GM10248 (cell line): Measurements from ENCODE around the gene BUD23.
A peak's percentile ranks its signal among the peaks of the same experiment; 100 is the strongest.

ENCODE experiments used
- CTCF ChIA-PET: fragments of 300-600 bp; sonication (Branson Sonifier 250); formaldehyde crosslinking; extraction: SDS; loops from one replicate; lab custom pipeline; 2021; ENCODE audit warnings: antibody characterized with exemption; lab: Yijun Ruan, JAX
- POLR2A ChIA-PET: fragments of 350-650 bp; sonication (Branson Sonifier 250); formaldehyde crosslinking; extraction: SDS; loops from one replicate; lab custom pipeline; 2020; ENCODE audit warnings: antibody characterized with exemption; lab: Yijun Ruan, JAX
- DNase-seq: peaks from one replicate; pipeline ENCODE4 v3.0.0; 2012; ENCODE audit errors: extremely low spot score
- TF ChIP-seq, protein P1 (sequence below): IDR thresholded peaks from 2 replicates; pipeline ENCODE4 v1.5.1; 2012; ENCODE audit warnings: mild to moderate bottlenecking, low read depth; ENCODE audit errors: extremely low read depth, missing control alignments, control extremely low read depth

Gene BUD23

DNA sequence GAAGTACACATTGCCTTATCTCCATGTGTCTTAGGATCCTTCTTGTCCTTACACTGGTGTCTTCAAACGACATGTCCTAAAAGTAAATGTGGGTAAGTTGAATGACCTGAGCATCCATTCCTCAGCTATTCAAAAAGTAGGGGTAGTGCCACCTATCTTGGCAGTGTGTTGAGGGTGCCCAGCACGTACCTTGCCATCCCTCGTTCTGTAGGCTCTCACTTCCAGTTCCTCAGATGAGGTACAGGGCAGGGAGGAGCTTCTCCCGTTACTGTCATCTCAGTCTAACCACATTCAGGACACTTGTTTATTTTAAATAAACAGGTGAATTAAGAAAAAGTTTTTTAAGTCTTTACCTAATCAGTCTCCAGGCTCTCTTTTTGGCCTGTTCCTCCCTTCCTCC, 13.0 kb downstream of the BUD23 start:
- CTCF ChIA-PET: interaction anchor here (0.6 to 1.5 kb wide), 3 partner anchors 9 to 91 kb away, joined by 3 to 5 read pairs (median 3); no protein-coding TSS in a partner anchor
- POLR2A ChIA-PET: interaction anchor here (1.8 kb wide), 1 partner anchor 13 kb away, joined by 5 read pairs; the partner anchor contains the start of genes BUD23 and DNAJC30

DNA sequence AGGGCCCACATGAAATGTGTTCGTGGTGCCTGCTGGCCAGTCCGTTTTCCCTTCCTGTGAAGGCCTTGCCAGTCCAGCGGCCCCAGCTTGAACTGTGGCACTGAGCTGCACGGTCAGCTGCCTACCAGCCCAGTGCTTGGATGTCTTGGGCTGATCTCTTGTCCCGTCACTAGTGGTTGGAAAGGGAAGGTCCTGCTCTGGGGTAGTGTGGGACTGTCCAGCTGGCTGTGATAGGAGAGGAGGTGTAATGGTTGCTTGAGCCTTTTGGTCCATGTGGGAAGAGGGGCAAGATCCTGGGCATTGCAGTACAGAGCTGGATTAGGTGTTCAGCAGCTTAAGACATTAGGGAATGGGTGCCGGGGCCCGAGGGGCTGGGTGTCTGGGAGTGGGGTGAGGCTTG, 15.0 kb downstream of the BUD23 start:
- CTCF ChIA-PET: interaction anchor here (0.9 to 1.0 kb wide), 3 partner anchors 21 to 53 kb away, joined by 3 read pairs; partner anchors contain the start of gene STX1A
- POLR2A ChIA-PET: interaction anchor here (0.6 to 0.7 kb wide), 2 partner anchors 28 to 93 kb away, joined by 4 read pairs; no protein-coding TSS in a partner anchor
- TF ChIP-seq, protein P1, sequence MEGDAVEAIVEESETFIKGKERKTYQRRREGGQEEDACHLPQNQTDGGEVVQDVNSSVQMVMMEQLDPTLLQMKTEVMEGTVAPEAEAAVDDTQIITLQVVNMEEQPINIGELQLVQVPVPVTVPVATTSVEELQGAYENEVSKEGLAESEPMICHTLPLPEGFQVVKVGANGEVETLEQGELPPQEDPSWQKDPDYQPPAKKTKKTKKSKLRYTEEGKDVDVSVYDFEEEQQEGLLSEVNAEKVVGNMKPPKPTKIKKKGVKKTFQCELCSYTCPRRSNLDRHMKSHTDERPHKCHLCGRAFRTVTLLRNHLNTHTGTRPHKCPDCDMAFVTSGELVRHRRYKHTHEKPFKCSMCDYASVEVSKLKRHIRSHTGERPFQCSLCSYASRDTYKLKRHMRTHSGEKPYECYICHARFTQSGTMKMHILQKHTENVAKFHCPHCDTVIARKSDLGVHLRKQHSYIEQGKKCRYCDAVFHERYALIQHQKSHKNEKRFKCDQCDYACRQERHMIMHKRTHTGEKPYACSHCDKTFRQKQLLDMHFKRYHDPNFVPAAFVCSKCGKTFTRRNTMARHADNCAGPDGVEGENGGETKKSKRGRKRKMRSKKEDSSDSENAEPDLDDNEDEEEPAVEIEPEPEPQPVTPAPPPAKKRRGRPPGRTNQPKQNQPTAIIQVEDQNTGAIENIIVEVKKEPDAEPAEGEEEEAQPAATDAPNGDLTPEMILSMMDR: no peak
- DNase-seq: no peak

More for the DNA sequence above, 13.0 kb downstream of the BUD23 start:
- DNase-seq: no peak
- TF ChIP-seq, protein P1: no peak

DNA sequence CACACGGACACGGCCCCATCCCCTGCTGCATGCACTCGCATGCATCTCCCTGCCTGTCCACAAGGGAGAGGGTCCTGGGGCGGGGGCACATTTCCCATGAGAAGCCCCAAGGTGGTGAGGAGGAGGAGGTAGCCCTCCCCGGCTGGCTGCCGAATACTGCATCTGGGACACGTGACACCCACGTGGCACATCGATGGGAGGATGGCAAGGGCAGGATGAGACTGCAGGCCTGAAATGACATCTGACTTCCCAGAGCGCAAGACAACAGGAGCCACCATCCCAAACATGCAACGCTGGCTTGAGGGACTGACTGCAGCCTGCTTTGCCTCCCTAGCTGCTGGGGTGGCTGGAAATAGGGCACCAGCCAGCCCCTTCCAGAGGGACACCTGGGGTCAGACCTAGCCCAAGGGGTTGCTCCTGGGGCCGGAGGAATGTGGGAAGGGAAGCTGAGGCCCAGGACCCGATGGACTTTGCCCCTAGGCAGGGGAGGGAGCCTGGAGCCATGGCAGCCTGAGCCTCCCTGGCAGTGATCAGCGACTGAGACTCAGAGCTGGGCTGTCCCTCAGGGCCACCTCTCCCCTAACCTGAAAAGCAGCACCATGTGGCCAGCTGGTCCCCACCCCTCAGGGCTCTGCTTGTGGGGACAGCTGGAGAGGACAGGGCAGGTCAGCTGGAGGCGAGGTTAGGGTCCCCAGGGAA, 16.1 kb downstream of the BUD23 start:
- ChIA-PET POLR2A (no interaction called here), CTCF (interaction anchor here (0.9 to 3.8 kb wide), 3 partner anchors 11 to 54 kb away, joined by 3 to 19 read pairs (median 15); no protein-coding TSS in a partner anchor)
- DNase-seq: no peak
- TF ChIP-seq, protein P1: no peak

DNA sequence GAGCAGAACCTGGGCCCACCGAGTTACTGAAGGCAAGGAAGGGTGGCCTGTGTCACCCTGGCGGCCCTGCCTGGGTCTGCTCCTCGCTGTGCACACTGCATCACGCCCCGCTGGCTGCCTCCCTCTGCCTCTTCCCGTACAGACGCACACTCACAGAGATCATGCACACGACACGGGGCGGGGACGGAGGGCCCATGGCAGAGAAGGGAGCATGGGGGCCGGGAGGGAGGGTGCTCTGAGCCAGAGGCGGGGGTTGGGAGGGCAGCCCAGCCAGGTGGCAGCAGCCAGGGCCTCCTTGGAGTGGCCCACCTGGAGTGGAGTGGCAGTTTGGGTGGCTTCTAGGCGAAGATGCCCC, 16.6 kb downstream of the BUD23 start:
- DNase-seq: no peak
- POLR2A ChIA-PET: no interaction called here
- CTCF ChIA-PET: interaction anchor here (1.0 to 3.8 kb wide), 4 partner anchors 8 to 26 kb away, joined by 3 to 19 read pairs (median 12); no protein-coding TSS in a partner anchor
- TF ChIP-seq, protein P1: no peak

DNA sequence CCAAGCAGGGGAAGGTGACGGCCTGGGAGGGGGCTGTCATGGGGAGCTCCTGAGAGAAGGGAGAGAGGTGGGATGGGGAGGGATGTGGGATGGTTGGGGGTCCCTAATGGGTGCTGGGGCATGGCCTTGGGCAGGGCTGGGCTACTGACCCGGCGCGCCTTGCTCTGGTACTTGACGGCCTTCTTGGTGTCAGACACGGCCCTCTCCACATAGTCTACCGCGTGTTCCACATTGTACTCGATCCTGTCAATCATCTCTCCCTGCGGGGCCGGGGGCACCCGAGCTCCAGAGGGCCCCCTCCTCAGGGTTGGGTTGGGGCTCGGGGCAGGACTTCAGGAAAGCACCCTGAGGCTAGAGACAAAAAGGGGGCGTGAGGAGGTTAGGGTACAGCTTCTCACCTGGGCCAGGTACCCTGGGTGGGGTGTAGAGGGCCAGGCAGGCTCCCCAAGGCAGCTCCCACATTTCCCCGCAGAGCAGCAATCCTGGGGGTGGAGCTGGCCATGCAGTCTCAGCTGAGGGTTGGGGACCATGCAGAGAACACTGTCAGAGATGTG, 17.3 kb downstream of the BUD23 start:
- CTCF ChIA-PET: interaction anchor here (0.7 to 3.8 kb wide), 7 partner anchors 8 to 94 kb away, joined by 3 to 19 read pairs (median 8); no protein-coding TSS in a partner anchor
- no peak for DNase-seq
- POLR2A ChIA-PET: interaction anchor here (1.0 kb wide), 1 partner anchor 17 kb away, joined by 3 read pairs; the partner anchor contains the start of genes BUD23 and DNAJC30
- TF ChIP-seq, protein P1: no peak

DNA sequence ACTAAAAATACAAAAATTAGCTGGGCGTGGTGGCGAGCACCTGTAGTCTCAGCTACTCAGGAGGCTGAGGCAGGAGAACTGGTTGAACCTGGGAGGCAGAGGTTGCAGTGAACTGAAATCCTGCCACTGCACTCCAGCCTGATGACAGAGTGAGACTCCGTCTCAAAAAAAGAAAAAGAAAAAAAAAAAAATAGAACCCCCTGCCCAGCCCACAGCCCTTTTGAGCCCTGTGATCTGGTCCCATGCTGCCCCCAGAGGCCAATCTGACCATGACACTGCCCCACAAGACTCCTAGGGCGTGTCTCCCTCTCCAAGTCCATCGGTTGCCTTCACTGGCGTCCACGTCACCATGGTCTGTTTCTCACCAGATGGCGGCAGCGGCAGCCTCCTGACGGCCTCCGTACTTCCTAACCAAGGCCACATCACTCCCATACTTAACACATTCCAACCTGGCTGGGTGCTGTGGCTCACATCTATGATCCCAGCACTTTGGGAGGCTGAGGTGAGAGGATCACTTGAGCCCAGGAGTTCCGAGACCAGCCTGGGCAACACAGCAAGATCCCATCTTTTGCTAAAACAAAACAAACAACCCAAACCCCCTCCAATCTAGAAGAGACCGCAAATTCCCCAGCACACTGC, 18.1 kb downstream of the BUD23 start:
- DNase-seq: peak; percentile 63
- POLR2A ChIA-PET: interaction anchor here (0.7 to 1.7 kb wide), 3 partner anchors 8 to 18 kb away, joined by 3 to 4 read pairs (median 3); partner anchors contain the start of genes BUD23 and DNAJC30
- CTCF ChIA-PET: interaction anchor here (0.7 to 3.8 kb wide), 7 partner anchors 9 to 94 kb away, joined by 3 to 19 read pairs (median 8); partner anchors contain the start of gene VPS37D
- TF ChIP-seq, protein P1: peak; percentile 48
